HuH-7 (cell line): ENCODE measurements around the gene TMEM201.

Experiments used
- DNase-seq: peaks from one replicate; pipeline ENCODE4 v3.0.0; 2011; ENCODE audit warnings: low spot score

TMEM201 gene

DNA sequence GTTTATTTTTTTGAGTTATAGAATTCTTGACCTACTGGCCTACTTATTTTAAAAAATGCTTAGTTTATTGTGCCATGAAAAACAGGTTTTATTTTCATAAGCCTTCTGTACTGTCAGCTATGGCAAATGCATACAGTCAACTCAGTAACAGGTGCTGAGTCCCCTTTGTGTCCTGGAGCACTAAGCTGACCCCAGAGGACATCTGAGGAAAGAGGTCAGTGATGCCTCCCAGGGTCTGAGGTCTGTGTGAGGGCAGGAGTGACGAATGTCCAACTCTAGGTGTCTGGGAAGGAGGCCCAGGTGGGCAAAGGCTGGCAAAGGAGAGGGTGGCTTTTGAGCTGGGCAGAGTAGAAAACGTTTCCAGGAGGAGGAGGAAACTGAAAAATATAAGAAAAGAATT is 7.8 kb upstream of the TMEM201 start:
- no peak for DNase-seq

DNA sequence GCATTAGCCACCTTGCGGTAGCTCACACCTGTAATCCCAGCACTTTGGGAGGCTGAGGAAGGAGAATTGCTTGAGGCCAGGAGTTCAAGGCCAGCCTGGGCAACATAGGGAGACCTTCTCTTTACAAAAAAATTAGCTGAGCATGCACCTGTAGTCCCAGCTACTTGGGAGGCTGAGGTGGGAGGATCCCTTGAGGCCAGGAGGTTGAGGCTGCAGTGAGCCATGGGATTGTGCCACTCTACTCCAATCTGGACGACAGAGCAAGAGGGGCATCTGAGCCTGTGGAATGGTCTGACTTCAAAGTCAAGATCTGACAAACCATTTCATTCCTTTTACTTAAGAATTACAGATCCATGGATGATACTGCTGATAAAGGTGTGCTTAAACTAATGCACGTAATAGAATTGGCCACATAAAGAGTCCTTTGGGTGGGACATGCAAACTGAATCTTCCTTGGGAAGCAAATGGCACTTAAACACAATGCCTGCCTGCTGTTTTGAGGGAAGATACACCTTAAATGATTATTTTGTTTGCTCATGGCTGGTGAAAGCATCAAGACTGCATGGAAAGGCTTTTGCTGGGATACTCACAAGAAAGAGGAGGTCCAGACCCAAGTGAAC is 2.5 kb upstream of the TMEM201 start:
- DNase-seq: no peak

DNA sequence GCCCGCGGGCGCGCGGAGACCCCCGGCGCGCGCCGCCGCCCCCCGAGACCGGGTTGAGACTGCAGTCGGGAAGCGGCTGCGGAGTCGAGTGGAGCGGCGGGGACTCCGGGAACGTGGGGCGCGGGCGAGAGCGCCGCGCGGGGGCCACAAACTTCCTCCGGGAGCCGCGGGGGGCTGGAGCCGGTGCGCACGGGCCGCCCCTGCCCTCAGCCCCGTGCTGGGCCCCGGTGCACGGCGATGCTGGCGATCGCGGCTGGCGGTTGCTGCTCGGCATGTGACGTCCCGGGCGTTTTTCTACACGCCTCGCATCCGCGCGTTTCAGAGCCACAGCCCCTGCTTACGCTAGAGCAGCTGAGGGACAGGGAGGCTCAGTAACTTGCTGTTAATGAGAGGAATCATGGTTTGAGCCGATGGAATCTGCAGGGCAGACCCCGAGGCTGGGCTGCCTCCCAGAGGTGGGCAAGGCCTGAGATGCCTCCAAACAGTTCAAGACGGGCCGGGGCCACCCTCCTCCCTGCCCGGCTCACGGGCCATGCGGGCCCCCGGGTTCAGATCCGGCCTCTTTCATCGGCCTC is 520 bp downstream of the TMEM201 start:
- peak; percentile 29 for DNase-seq

DNA sequence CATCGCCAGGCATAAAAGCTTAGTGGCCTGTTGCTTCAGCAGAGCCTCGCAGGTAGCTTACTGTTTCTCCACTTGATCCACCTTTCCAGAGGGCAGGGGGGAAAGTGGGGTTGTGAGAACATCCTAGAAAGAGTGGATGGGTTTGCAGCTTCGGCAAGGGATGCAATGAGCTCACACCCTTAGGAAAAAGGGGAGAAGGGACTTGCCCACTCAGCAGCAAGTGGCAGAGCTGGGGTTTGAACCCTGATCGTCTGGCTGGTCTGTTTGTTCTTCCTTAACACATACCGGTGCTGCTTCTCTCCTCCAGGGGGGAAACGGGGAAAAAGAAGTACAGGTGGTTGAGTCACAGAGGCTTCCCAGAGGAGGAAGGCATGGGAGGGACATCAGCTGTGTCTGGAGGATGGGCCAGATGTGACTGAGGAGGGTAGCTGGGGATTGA is 1.0 kb downstream of the TMEM201 start:
- DNase-seq: peak; percentile 26

DNA sequence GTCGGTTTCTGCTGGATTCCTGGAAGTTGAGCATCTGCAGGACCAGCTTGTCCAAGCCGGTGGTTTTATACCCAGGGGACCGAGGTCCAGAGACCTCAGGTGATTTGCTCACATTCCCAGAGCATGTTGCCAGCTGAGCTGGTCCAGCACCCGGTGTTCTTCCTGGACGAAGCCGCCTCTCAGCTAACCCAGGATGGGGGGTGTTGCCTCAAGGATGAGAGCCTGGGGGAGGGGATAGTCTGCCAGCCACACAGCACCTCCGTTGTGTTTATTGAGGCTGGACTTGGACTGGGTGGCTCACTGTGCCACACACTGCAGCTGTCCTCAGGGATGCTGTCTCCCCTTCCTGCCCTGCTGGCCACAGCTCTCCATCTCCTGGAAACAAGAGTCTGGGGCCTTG is 1.5 kb downstream of the TMEM201 start:
- DNase-seq: no peak

DNA sequence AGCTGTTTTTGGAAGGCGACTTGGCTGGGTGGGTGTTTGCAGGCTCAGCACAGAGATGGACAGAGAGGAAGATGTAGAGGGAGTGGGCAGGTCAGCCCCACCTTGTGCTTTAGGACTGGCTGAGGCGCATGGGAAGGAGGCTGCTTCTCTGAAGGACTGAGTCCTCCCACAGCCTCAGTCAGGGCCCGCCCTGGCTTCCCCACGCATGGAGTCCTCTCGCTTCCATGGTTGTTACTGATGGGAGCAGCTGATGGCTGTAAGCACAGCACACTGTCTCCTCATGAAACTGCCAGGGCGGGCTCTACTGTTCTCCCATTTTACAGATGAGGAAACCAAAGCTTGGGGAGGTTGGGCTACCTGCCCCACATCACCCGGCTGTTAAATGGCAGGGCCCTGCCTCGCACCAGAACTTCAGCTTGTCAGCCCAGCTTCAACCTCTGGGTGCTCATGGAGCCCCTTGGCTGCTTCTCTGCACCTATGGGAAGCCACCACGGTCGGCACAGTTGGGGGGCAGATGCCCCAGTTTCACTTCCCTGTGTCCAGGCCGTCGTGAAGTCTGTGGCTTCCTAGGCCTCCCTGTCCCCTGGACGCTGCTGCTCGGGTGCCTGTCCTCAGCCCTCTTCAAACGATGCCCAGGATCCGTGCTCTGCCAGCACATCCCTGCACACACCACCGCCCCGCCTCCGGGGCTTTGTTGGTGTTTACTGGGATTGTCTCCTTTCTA is 2.4 kb downstream of the TMEM201 start:
- no peak for DNase-seq

DNA sequence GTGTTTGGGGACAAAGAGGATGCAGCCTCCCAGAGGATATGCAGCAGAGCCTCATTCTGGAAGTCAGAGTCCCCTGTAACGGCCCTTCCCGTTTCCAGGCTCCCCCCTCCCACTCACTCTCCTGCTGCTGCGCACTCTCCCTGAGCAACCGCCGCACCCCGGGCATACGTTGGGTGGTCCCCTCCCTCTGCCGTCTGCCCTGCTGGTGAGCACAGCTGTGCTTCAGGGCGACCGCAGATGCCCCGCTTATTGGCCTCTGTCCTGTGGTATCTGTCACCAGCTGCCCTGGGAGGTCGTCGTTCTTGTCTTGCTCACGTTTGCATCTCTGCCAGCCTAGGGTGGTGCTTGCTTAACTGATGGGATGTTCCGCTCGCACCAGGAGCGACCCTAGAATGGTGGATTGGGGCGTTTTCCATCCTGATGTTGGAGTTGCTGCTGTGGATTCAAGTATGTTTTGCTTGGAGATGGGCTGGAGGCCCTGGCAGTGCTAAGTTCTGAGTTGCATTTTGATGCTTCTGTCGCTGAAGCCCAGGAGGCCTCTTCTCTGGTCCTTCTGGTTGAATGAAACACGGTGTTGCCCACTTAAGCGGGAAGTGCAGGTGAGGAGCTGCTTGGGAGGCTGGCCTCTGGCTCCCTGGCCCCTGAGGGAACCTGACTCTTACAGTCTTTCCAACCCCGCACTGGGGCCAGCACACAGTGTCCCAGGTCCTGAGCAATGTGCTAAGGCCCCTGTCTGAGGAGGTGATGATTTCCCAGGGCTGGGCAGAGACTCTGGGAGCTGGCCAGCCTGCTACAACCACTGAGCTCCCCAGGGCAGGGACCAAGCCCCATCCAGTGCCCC is 3.2 kb downstream of the TMEM201 start:
- DNase-seq: no peak

DNA sequence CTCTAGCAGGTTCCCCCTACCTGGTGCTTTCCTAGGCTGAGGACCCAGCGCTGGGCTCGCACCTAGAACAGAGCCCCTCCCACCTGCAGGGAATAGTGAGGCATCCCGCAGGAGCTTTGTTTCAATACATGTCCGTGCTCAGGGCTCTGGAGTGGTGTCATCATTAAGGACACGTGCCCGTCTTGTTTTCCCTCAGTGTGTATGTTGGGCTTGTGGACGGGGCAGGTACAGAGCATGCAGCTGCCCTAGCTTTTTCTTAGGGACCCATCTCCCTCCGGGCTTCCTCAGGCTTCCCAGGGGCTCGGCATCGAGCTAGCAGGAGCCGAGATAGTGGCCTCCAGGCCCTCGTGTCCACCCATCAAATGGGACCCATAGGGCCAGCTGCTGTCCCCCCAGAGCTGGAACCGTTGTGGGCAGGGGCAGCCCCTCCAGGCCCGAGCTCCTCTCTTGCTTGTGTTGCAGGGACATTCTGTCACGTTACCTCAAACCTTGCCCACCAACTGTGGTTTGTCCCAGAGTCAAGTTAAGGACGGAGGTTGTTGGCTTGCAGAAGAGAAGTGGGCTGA is 3.9 kb downstream of the TMEM201 start:
- DNase-seq: no peak

DNA sequence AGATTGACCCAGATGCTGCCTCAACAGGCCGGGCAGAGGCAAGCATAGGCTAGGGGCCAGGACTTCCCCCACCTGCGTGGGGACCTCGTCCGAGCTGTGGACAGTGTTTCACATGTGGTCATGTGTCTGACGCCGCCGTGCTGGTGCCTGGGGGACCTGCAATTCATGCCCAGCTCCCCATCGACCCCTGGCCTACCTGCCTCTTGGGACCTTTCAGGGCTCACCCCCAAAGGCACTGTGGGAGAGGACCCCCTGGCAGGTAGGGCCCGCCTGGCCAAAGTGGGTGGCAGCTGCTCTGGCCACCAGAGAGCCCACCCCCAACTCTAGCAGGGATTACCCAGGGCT is 4.4 kb downstream of the TMEM201 start:
- no peak for DNase-seq

DNA sequence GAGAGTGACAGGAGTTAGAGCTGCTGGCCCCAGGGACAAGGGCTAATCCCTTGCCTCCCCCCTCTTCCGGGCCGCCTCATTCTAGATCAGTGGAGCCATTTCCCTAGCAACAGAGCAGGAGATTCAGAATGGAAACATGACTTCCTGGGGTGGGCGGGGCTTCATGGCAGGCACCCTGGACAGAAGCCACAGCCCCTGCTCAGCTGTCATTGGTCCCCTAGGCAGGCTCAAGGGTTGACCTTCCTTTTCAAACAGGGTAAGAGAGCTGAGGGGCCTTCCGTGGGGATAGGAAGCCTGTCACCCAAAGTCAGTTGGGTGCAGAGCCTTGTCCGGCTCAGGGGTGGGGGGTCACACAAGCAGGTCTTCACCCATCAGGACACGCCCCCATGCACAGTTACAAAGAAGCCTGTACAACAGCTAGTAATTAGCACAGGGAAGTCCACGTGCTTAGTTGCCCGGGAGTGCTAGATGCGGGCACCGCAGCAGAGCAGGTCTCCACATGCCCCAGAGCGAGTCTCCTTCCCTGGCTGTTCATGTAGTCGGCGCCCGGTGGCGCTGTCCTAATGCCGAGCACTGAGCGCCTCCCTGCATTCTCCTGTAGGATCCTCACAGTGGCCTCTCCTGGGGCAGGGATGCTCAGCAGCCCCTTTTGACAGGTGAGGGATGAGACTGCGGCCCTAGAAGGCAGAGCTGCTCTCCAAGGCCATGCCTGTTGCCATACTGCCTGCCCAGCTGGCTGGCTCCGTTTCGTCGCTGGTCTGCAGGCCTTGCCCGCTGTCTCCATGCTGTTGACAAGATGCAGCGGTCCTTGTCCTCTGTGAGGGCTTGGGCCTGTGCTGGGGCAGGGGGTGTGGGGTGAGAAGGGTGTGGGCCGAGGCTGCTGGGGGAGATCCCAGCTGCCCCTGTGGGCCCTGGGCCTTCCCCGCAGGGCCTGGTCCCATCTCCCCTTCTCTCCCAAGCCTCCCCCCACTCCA is 5.1 kb downstream of the TMEM201 start:
- peak; percentile 66 for DNase-seq

DNA sequence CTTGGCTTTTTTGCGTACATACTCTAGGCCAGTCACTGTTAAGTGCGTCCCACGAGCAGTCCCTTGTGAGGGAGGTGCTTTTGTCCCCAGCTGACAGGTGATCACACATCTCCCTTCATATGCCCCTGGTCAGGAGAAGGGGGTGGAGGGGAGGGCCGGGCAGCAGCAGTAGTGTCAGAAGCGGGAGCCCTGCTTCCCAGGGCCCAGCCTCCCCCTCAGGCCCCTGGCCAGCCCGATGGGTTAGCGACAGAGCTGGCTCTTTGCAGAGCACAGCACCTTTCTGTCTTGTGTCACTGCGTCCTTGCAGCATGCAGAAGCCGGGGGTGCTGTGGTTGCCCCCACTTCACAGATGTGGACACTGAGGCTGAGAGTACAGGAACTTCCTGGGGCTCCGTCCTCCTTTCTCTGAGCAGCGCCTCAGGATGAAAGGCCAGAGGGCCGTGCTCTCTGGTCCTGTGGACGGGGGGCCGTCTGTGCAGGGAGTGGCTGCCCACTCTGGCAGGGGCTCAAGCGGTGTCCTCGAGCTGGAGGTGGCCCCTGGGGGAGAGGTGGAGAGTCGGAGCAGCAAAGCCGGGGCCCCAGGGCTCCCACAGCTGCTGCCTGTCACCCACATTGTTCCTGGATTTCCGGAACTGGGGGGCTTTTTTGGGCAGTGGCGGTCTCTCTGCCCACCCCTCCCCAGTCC is 5.9 kb downstream of the TMEM201 start:
- no peak for DNase-seq

DNA sequence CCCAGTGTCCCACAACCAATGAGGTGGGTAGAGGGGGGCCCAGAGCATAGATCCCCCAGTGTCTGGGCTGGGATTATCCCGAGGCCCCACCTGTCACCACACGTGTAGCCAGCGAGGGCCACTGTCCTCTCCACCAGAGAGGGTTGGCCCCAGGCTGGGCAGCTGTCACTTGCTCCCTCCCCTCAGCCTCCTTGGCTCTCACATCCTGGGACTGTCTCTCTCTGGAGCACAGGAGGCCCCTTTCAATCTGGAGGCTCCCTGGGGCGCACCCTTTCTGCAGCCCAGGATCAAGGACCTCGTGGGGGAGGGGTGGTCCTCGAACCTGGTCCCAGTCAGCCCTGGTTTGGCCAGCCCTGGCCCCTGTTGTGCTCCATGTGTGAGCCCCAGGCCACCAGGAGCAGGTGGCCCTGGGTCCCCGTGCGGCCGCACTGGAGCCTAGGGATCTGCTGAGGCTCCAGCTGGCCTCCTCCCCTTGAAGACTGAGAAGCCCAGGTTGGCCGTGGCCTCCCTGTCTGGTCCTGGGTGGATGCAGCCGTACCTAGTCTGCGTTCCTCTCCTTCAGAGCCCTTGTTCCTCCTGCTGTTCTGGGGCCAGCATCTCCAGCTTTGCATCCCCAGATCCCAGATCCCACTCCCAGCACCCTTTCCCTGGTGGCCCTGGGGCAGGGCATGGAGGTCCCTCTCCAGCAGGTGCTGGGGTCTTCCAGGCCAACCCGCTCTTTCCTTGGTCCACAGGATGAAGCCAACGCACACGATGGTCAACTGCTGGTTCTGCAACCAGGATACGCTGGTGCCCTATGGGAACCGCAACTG is 6.7 kb downstream of the TMEM201 start:
- no peak for DNase-seq

DNA sequence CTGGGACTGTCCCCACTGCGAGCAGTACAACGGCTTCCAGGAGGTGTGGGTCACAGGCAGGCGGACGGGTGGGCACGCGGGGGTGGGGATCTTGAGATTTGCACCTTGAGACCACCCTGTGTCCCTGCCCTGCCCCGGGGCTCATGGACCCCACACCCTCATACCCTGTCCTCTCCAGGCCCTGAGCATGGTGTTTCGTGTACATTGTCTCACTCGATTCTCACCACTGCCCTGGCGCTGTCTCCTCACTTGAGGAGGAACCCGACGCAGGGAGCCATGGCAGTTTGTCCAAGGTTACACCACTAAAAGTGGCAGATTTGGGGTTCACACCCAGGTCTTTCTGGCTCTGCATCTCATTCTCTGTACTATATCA is 7.2 kb downstream of the TMEM201 start:
- DNase-seq: no peak

DNA sequence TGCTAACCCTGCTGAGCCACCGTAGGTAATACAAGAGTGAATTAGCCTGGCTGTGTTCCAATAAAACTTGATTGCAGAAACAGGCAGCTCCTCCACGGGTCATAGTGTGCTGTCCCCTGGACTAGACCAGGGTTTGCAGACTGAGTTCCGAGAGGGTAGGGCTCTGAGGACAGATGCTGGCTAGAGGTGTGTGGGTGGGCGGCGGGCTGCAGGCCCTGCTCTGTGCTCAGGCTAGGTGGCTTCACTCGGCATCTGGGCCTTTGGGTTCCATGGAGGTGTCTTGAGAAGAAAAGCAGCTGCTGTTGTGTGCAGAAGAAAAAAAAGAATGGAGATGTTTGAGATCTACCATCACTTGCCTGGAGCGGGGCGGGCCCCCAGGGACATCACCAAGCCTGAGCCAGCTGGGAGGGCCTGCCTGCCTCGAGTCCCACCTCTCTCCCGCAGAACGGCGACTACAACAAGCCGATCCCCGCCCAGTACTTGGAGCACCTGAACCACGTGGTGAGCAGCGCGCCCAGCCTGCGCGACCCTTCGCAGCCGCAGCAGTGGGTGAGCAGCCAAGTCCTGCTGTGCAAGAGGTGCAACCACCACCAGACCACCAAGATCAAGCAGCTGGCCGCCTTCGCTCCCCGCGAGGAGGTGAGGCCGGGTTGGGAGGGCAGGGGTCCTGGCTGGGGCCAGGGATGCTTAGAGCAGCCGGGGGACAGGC is 7.9 kb downstream of the TMEM201 start:
- DNase-seq: no peak

DNA sequence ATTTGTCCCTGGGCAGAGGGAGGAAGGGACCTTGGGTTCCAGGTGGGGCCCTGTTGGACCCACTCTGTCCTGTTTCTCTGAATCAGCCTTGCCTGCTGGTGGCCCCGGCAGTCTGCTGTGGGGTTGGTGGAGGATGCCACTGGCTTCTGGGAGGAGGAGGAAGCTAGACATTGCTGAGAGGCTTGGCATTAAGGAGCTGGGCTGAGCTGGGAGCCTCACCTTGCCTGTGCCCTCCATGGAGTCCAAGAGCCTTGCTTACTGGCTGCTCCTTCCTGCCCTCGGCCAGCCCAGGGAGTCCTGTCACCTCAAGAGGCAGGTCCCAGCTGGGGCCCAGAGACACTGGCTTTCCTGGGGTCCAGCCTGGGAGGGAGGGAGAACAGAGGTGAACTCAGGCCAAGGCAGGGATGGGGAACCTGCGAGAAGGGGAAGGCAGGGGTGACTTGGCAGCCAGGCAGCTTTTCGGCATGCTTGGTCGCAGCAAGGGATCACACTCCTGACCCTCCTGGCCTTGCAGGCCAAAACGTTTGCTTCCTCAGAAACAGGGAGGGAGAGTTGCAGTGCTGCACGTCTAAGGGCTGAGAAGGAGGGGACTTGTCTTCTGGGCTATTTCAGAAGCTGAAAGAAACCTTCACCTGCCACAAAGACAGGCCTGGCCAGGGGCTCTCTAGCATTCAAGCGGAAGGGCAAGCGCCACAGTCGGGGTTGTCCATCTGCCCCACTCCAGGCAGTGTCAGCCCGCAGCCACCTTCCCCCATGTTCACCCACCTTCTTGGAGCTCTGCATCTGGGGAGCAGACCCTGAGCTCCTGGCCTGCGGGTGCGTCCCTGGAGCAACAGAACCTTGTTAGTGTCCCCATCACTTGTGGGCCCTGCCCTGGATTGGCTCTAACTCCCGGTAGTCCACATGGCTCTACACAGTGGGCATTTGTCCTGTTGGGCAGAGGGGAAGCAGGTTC is 8.9 kb downstream of the TMEM201 start:
- DNase-seq: no peak

DNA sequence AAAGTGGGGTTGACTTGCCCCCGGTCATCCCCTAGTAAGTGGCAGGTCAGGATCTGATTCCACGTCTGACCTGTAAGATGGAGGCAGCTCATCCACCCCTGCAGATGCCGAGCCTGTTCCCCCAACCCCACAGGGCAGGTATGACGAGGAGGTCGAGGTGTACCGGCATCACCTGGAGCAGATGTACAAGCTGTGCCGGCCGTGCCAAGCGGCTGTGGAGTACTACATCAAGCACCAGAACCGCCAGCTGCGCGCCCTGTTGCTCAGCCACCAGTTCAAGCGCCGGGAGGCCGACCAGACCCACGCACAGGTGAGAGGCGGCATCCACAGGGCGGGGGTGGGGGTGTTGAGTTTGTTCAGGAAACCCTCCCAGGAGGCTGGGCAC is 9.6 kb downstream of the TMEM201 start:
- no peak for DNase-seq

DNA sequence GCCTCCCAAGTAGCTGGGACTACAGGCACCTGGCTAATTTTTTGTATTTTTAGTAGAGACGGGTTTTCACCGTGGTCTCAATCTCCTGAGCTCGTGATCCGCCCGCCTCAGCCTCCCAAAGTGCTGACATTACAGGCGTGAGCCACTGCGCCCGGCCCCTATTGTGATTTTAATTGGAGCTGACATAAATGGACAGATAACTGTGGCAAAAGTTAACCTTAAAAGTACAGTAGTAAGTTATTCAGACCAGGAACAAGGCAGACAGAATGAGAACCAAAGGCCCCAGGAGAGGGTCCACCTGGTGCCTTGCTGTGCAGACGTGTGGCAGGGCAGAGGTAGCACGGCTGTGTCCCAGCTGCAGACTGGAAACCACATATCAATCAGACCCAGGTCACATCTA is 11.0 kb downstream of the TMEM201 start:
- no peak for DNase-seq
